Measurements from ENCODE around the gene NUP43. TPM values are rescaled to one million over a fixed set of nuclear protein-coding genes. Genes with fewer than 3 reads are reported as not detected.
"Not testable (repeated sequence)": the region's sequence is repeated elsewhere in the genome, so short reads cannot be mapped to it uniquely, and the experiment has no call there.

Gene NUP43
- total RNA-seq, 1 donor from 2014 or later = 39.7 TPM

DNA sequence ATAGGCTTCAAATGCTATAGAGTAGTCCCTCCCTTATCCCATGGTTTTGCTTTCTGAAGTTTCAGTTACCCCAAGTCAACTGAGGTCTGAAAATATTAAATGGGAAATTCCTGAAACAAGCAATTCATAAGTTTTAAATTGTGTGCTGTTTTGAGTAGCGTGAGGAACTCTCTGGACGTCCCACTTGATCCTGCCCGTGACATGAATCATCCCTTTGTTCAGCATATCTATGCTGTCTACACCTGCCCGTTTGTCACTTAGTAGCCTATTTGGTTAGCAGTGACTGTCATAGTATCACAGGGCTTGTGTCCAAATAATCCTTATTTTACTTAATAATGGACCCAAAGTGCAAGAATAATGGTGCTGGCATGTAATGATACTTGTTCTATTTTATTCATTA, 8.2 kb upstream of the NUP43 start:
- Histone ChIP-seq H4K20me1 (ENCODE audit: insufficient read depth, low read length) (peaks cover 61% of the 10 kb centered on the region), H3K4me2 (ENCODE audit: low read length) (no peak overlapping the region), H3K27me3 (ENCODE audit: insufficient read depth, low read length) (no peaks in the 10 kb centered on the region), H3K9me3 (ENCODE audit: insufficient read depth, low read depth, low read length) (no peaks in the 10 kb centered on the region), H2AFZ (ENCODE audit: low read depth, low read length) (no peak overlapping the region), H3K4me3 (ENCODE audit: insufficient read depth, low read depth, low read length) (no peak overlapping the region), H3K79me2 (ENCODE audit: insufficient read depth, low read length) (peaks cover 97% of the 10 kb centered on the region), H3K36me3 (ENCODE audit: insufficient read depth, low read length) (no peaks in the 10 kb centered on the region), H3K4me1 (ENCODE audit: insufficient read depth, low read length) (no peaks in the 10 kb centered on the region), H3K9ac (ENCODE audit: low read length) (no peak overlapping the region), H3K27ac (ENCODE audit: low read depth, low read length) (no peak overlapping the region)
- TF ChIP-seq, protein P1, sequence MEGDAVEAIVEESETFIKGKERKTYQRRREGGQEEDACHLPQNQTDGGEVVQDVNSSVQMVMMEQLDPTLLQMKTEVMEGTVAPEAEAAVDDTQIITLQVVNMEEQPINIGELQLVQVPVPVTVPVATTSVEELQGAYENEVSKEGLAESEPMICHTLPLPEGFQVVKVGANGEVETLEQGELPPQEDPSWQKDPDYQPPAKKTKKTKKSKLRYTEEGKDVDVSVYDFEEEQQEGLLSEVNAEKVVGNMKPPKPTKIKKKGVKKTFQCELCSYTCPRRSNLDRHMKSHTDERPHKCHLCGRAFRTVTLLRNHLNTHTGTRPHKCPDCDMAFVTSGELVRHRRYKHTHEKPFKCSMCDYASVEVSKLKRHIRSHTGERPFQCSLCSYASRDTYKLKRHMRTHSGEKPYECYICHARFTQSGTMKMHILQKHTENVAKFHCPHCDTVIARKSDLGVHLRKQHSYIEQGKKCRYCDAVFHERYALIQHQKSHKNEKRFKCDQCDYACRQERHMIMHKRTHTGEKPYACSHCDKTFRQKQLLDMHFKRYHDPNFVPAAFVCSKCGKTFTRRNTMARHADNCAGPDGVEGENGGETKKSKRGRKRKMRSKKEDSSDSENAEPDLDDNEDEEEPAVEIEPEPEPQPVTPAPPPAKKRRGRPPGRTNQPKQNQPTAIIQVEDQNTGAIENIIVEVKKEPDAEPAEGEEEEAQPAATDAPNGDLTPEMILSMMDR (IDR thresholded peaks at IDR 0.05; ENCODE audit: insufficient read depth, low read depth, low read length) = no peak
- no peak for TF ChIP-seq EZH2 (IDR thresholded peaks at IDR 0.05; ENCODE audit: insufficient read depth, low read length)
- FAIRE-seq (no peak), DNase-seq (ENCODE audit: low read depth) (no peak)
- Mint-ChIP-seq H3K27ac (ENCODE audit: unreplicated experiment) (no peak overlapping the region), H3K4me1 (ENCODE audit: low read depth, unreplicated experiment) (peaks cover 6% of the 10 kb centered on the region), H3K9me3 (ENCODE audit: unreplicated experiment) (no peaks in the 10 kb centered on the region), H3K36me3 (ENCODE audit: low read depth, unreplicated experiment) (no peaks in the 10 kb centered on the region), H3K4me3 (ENCODE audit: unreplicated experiment) (no peak overlapping the region), H3K27me3 (ENCODE audit: low read depth, unreplicated experiment) (no peaks in the 10 kb centered on the region)

GRCh38 chr6:149753374-149753637, 7.0 kb upstream of the NUP43 start:
- H3K36me3 ChIP-seq (ENCODE audit: insufficient read depth, low read length); H3K9me3 ChIP-seq (ENCODE audit: insufficient read depth, low read depth, low read length); H3K9ac ChIP-seq (ENCODE audit: low read length); H3K4me1 Mint-ChIP-seq (ENCODE audit: low read depth, unreplicated experiment); H2AFZ ChIP-seq (ENCODE audit: low read depth, low read length); H3K4me3 ChIP-seq (ENCODE audit: insufficient read depth, low read depth, low read length); FAIRE-seq; H3K27me3 ChIP-seq (ENCODE audit: insufficient read depth, low read length); H3K27ac Mint-ChIP-seq (ENCODE audit: unreplicated experiment); H3K4me2 ChIP-seq (ENCODE audit: low read length); H3K4me3 Mint-ChIP-seq (ENCODE audit: unreplicated experiment); H3K4me1 ChIP-seq (ENCODE audit: insufficient read depth, low read length); H3K9me3 Mint-ChIP-seq (ENCODE audit: unreplicated experiment); H3K27ac ChIP-seq (ENCODE audit: low read depth, low read length); DNase-seq (ENCODE audit: low read depth); H3K27me3 Mint-ChIP-seq (ENCODE audit: low read depth, unreplicated experiment); H3K36me3 Mint-ChIP-seq (ENCODE audit: low read depth, unreplicated experiment): not testable (repeated sequence)
- H4K20me1 ChIP-seq (ENCODE audit: insufficient read depth, low read length) = peaks cover 61% of the 10 kb centered on the region
- peaks cover 86% of the 10 kb centered on the region for H3K79me2 ChIP-seq (ENCODE audit: insufficient read depth, low read length)

DNA sequence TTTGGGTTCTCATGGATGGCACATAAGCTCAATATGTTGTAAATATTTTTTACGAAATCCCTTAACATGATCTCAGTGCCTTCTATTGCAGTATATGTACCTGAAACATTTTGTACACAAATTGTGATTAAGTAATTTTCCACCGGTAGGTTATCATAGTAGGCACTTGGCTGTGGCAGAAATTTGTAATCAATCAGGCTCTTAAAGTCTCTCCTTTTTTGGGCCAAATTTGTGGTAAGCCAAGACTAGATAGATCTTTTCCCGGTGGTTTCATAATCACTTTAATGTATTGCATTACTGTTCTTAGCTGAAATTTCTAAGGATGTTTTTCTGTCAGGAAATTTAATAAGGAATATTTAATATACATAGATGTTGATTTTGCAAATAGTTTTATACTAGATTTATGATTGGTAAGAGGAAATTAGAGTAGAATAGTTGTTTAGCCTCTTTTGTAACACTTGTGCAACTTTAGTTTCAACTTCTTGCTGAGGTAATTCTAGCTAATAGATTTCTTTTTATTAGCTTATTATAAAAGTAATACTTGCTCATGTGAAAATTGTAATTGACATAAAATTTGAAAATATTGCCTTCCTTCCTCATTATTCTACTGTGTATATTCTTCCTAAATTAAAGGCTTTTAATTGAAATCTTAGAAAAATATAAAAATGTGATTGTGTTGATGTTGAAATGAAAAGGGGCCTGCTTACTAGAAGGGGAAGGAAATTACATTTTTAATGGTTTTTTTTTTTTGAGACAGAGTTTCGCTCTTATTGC, 6.5 kb upstream of the NUP43 start:
- Mint-ChIP-seq H3K4me3 (ENCODE audit: unreplicated experiment) (no peak overlapping the region), H3K4me1 (ENCODE audit: low read depth, unreplicated experiment) (peaks cover 6% of the 10 kb centered on the region), H3K9me3 (ENCODE audit: unreplicated experiment) (no peaks in the 10 kb centered on the region), H3K27me3 (ENCODE audit: low read depth, unreplicated experiment) (no peaks in the 10 kb centered on the region), H3K36me3 (ENCODE audit: low read depth, unreplicated experiment) (no peaks in the 10 kb centered on the region), H3K27ac (ENCODE audit: unreplicated experiment) (no peak overlapping the region)
- Histone ChIP-seq H3K36me3 (ENCODE audit: insufficient read depth, low read length) (no peaks in the 10 kb centered on the region), H3K27ac (ENCODE audit: low read depth, low read length) (no peak overlapping the region), H3K79me2 (ENCODE audit: insufficient read depth, low read length) (peaks cover 83% of the 10 kb centered on the region), H3K4me2 (ENCODE audit: low read length) (no peak overlapping the region), H3K9ac (ENCODE audit: low read length) (no peak overlapping the region), H3K9me3 (ENCODE audit: insufficient read depth, low read depth, low read length) (no peaks in the 10 kb centered on the region), H3K4me3 (ENCODE audit: insufficient read depth, low read depth, low read length) (no peak overlapping the region), H3K4me1 (ENCODE audit: insufficient read depth, low read length) (no peaks in the 10 kb centered on the region), H3K27me3 (ENCODE audit: insufficient read depth, low read length) (no peaks in the 10 kb centered on the region), H4K20me1 (ENCODE audit: insufficient read depth, low read length) (peaks cover 61% of the 10 kb centered on the region), H2AFZ (ENCODE audit: low read depth, low read length) (no peak overlapping the region)
- FAIRE-seq (no peak), DNase-seq (ENCODE audit: low read depth) (no peak)
- TF ChIP-seq, protein P1 (IDR thresholded peaks at IDR 0.05; ENCODE audit: insufficient read depth, low read depth, low read length) = no peak
- no peak for TF ChIP-seq EZH2 (IDR thresholded peaks at IDR 0.05; ENCODE audit: insufficient read depth, low read length)

DNA sequence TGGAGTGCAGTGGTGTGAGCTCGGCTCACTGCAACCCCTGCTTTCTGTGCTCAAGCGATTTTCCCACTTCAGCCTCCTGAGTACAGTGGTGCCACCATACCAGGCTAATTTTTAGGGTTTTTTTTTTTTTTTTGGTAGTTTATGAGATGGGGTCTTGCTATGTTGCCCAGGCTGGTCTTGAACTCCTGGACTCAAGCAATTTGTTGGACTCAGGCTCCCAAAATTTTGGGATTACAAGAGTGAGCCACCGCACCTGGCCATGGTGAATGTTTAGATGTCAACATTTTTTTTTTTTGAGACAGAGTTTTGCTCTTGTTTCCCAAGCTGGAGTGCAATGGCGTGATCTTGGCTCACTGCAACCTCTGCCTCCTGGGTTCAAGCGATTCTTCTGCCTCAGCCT, 5.6 kb upstream of the NUP43 start:
- peak overlapping the region; percentile 96 for H3K4me3 Mint-ChIP-seq (ENCODE audit: unreplicated experiment)
- H3K9me3 Mint-ChIP-seq (ENCODE audit: unreplicated experiment); H3K36me3 Mint-ChIP-seq (ENCODE audit: low read depth, unreplicated experiment); H2AFZ ChIP-seq (ENCODE audit: low read depth, low read length); H3K4me3 ChIP-seq (ENCODE audit: insufficient read depth, low read depth, low read length); H3K36me3 ChIP-seq (ENCODE audit: insufficient read depth, low read length); H3K9me3 ChIP-seq (ENCODE audit: insufficient read depth, low read depth, low read length); H3K27me3 ChIP-seq (ENCODE audit: insufficient read depth, low read length); H3K9ac ChIP-seq (ENCODE audit: low read length); DNase-seq (ENCODE audit: low read depth); H3K27me3 Mint-ChIP-seq (ENCODE audit: low read depth, unreplicated experiment); H3K27ac ChIP-seq (ENCODE audit: low read depth, low read length); H3K4me1 ChIP-seq (ENCODE audit: insufficient read depth, low read length); H3K4me1 Mint-ChIP-seq (ENCODE audit: low read depth, unreplicated experiment); H3K27ac Mint-ChIP-seq (ENCODE audit: unreplicated experiment); FAIRE-seq: not testable (repeated sequence)
- Histone ChIP-seq H3K4me2 (ENCODE audit: low read length) (peak overlapping the region; percentile 9), H3K79me2 (ENCODE audit: insufficient read depth, low read length) (peaks cover 74% of the 10 kb centered on the region), H4K20me1 (ENCODE audit: insufficient read depth, low read length) (peaks cover 57% of the 10 kb centered on the region)

All from astrocyte (in vitro differentiated cells and primary cell).